A549 (cell line): ENCODE measurements around the gene DPCD.

Experiments
- EP300 ChIP-seq, 2 experiments: fragments of >200 bp; sonication (Bioruptor Twin); formaldehyde crosslinking; IDR thresholded peaks; 2 replicates in 1 of 2; 3 replicates in 1 of 2; pipeline ENCODE4 v1.6.1; 2016 to 2017
- GATA3 ChIP-seq: IDR thresholded peaks from 2 replicates; pipeline ENCODE4 v1.6.1; 2012; ENCODE audit warnings: borderline replicate concordance
- KDM5A ChIP-seq: fragments of 200-600 bp; sonication (generic); IDR thresholded peaks from 2 replicates; pipeline ENCODE4 v1.6.1; 2016; ENCODE audit warnings: antibody characterized with exemption, mild to moderate bottlenecking
- RFX5 ChIP-seq: fragments of 450-650 bp; IDR thresholded peaks from 2 replicates; pipeline ENCODE4 v1.7.1; 2014; ENCODE audit warnings: antibody characterized with exemption, mild to moderate bottlenecking, moderate library complexity
- TF ChIP-seq, protein P1 (sequence below): fragments of >200 bp; sonication (Bioruptor Twin); formaldehyde crosslinking; IDR thresholded peaks from 3 replicates; pipeline ENCODE4 v1.5.1; 2016

GRCh38 chr10:101601541-101601940, 13.4 kb downstream of the DPCD start:
- TF ChIP-seq GATA3 (no peak), KDM5A (no peak), EP300 (IDR thresholded peaks at IDR 0.05) (no peak), RFX5 (no peak)
- TF ChIP-seq, protein P1, sequence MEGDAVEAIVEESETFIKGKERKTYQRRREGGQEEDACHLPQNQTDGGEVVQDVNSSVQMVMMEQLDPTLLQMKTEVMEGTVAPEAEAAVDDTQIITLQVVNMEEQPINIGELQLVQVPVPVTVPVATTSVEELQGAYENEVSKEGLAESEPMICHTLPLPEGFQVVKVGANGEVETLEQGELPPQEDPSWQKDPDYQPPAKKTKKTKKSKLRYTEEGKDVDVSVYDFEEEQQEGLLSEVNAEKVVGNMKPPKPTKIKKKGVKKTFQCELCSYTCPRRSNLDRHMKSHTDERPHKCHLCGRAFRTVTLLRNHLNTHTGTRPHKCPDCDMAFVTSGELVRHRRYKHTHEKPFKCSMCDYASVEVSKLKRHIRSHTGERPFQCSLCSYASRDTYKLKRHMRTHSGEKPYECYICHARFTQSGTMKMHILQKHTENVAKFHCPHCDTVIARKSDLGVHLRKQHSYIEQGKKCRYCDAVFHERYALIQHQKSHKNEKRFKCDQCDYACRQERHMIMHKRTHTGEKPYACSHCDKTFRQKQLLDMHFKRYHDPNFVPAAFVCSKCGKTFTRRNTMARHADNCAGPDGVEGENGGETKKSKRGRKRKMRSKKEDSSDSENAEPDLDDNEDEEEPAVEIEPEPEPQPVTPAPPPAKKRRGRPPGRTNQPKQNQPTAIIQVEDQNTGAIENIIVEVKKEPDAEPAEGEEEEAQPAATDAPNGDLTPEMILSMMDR: no peak
